ENCODE results near the gene SRSF9.

Gene SRSF9

DNA sequence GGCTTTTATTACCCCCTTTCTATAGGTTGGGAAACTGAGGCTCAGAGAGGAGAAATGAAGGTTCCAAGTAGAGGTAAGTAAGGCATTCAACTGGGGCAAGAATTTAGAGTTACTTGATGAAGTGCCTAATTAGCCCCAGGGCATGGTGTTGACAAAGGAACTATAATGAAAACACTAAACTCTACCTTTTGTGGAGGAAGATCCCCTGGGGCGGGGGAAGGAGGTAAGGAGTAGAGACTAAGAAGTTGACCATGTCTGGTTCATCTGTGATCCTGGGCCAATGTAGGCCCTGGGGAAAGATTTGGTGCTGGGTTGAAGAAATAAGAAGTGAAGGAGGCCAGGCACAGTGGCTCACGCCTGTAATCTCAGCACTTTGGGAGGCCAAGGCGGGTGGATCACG is 47.8 kb downstream of the SRSF9 start:
- H3K4me3 ChIP-seq (ENCODE audit: low read depth, low read length) = no peak overlapping the region
- DNase-seq (ENCODE audit: low read depth) = no peak
- TF ChIP-seq, protein P1, sequence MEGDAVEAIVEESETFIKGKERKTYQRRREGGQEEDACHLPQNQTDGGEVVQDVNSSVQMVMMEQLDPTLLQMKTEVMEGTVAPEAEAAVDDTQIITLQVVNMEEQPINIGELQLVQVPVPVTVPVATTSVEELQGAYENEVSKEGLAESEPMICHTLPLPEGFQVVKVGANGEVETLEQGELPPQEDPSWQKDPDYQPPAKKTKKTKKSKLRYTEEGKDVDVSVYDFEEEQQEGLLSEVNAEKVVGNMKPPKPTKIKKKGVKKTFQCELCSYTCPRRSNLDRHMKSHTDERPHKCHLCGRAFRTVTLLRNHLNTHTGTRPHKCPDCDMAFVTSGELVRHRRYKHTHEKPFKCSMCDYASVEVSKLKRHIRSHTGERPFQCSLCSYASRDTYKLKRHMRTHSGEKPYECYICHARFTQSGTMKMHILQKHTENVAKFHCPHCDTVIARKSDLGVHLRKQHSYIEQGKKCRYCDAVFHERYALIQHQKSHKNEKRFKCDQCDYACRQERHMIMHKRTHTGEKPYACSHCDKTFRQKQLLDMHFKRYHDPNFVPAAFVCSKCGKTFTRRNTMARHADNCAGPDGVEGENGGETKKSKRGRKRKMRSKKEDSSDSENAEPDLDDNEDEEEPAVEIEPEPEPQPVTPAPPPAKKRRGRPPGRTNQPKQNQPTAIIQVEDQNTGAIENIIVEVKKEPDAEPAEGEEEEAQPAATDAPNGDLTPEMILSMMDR (conservative IDR thresholded peaks at IDR 0.05; ENCODE audit: low read depth, low read length) = no peak

DNA sequence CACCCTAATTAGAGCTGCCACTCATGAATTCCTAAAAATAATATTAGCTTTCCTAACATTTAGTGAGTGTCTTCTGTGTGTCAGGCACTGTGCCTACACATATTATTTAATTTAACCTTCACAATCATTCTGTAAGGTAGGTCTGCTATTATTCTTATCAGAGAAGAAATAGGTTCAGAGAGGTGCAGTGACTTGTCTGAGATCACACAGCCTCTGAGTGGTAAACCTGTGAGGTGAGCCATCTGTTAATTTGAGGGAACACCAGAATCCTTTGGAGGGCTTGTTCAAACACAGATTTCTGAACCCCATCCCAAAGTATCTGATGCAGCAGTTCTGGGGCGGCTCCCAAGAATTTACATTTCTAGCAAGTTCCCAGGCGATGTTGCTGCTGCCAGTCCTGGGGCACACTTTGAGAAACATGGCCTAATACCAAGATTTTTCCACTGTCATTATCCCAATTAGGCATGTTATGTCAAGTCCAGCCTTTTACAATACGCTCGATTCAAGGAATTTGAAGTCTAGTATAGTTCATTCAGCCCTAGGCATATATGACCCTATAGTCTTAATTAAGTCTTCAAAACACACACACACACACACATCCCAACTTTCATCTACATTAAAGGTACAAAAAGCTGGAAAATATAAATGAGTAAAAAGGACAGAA is 51.5 kb downstream of the SRSF9 start:
- H3K4me3 ChIP-seq (ENCODE audit: low read depth, low read length) = no peak overlapping the region
- DNase-seq (ENCODE audit: low read depth) = no peak
- TF ChIP-seq, protein P1 (conservative IDR thresholded peaks at IDR 0.05; ENCODE audit: low read depth, low read length) = no peak

DNA sequence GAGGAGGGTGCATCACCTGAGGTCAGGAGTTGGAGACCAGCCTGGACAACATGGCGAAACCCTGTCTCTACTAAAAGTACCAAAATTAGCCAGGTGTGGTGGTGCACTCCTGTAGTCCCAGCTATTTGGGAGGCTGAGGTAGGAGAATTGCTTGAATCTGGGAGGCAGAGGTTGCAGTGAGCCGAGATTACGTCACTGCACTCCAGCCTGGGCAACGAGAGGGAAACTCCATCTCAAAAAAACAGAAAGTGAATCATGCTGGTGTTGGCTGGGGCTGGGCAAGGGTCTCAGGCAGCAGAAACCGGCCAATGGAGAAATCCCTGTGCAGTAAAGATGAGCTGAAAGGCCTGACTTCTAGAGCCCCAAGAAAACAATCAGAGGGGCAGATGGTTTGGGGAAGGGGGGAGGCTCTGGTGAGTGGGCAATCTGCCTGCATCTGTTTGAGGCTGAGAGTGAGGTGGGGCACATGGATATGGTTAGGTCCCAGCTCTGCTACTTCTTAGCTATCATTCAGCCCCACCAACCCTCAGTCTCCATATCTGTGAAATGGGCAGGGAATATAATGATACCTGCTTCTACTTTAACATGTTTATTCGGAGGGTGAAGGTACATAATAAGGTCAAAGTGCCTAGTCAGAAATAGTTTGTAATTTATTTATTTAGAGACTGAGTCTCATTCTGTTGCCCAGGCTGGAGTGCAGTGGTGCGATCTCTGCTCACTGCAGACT is 52.9 kb downstream of the SRSF9 start:
- no peak overlapping the region for H3K4me3 ChIP-seq (ENCODE audit: low read depth, low read length)
- TF ChIP-seq, protein P1 (conservative IDR thresholded peaks at IDR 0.05; ENCODE audit: low read depth, low read length) = no peak
- DNase-seq (ENCODE audit: low read depth) = no peak

DNA sequence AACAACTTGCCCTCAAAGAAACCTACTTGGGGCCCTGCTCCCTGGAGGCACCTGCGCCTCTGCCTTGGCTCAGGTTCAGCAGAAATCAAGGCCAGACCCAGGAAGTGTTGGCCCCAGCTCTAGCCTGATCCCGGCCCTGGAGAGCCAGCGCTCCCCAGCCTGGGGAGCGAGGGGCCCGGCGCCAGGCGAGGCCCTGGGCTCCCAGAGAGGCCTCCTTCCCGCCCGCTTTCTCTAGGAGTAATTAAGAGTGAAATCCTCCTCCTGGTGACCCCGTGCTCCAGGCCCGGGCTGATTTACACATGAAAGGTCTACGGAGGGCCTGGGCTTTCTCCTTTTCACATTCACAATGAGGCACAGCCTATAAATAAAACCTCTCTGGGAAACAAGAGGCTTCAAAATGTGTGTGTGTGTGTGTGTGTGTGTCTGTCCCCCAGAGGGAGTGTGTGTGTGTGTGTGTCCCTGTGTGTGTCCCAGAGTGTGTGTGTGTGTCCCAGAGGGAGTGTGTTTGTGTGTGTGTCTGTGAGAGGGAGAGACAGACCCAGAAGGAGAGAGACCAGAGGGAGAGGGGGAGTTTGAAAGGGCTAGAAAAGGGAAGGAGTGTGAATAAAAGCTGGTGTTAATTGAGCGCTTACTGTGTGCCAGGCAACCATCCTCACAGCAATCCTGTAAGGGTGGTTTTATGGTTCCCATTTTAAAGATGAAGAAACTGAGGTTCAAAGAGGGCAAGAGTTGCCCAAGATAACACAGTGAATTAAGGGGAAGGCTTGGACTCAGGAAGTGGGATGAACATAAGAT is 55.5 kb downstream of the SRSF9 start:
- TF ChIP-seq, protein P1 (conservative IDR thresholded peaks at IDR 0.05; ENCODE audit: low read depth, low read length) = no peak
- DNase-seq (ENCODE audit: low read depth) = no peak
- H3K4me3 ChIP-seq (ENCODE audit: low read depth, low read length) = no peak overlapping the region

DNA sequence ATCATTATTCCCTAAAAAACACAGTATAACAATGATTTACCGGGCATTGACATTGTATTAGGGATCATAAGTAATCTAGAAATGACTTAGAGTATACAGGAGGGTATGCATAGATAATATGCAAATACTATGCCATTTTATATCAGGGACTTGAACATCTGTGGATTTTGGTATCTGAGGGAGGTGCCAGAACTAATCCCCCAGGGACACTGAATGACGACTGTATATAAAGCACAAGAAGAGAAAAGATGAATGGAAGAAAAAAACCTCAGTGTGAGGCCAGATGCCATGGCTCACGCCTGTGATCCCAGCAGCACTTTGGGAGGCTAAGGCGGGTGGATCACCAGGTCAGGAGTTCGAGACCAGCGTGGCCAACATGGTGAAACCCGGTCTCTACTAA is 57.1 kb downstream of the SRSF9 start:
- DNase-seq (ENCODE audit: low read depth) = no peak
- H3K4me3 ChIP-seq (ENCODE audit: low read depth, low read length) = no peak overlapping the region
- TF ChIP-seq, protein P1 (conservative IDR thresholded peaks at IDR 0.05; ENCODE audit: low read depth, low read length) = no peak

All from choroid plexus epithelial cell (primary cell).